Heart left ventricle (tissue), 13 donors: ENCODE results near the gene RYR3.

Experiments
- POLR2A ChIP-seq, 2 donors: fragments of 450-650 bp; IDR thresholded peaks; one replicate each; pipeline ENCODE4 v1.6.1; 2017; ENCODE audit warnings: antibody characterized with exemption in 2 of 2, mild to moderate bottlenecking in 2 of 2, moderate library complexity in 2 of 2
- TF ChIP-seq, protein P1 (sequence below), 12 donors: fragments of 200-600 bp; sonication (generic) in 4 of 12; IDR thresholded peaks; one replicate each; pipeline versions ENCODE4 v1.5.0 to v1.8.0; 2018 to 2022; ENCODE audit warnings: antibody characterized with exemption in 12 of 12, mild to moderate bottlenecking in 5 of 12
- donor health status: ischemic (EF 13 %, LVEDD 7.1; RV severe dilation, severe dysfunction).
- donor health status: DM: no; HTN: yes; CAD: no.
- donor health status: DM: no; HTN: no; CAD: no.
- donor health status: ischemic (EF 25% LVEDD 6.9; RV normal size, moderate dysfunction).
- donor health status: ischemic (EF 25% LVEDD 5.7; RV mildly dilated, moderate dysfunction).
- donor health status: ischemic (EF 35%, LVEDD 5.7; RV mildly dilated, moderate dysfunction).
- donor health status: nonischemic (EF 11% LVEDD 7.7; RV severe dilation, severe dysfunction).
- donor health status: DM: yes; HTN: yes; CAD: no.
- donor health status: PGD.
- donor health status: ischemic (EF 29% LVEDD 5.4; RV normal size, mild dysfunction).
- donor health status: nonischemic (EF 23%, LVEDD 6.1; RV moderate dilation, normal function).

- TF ChIP-seq, protein P1, sequence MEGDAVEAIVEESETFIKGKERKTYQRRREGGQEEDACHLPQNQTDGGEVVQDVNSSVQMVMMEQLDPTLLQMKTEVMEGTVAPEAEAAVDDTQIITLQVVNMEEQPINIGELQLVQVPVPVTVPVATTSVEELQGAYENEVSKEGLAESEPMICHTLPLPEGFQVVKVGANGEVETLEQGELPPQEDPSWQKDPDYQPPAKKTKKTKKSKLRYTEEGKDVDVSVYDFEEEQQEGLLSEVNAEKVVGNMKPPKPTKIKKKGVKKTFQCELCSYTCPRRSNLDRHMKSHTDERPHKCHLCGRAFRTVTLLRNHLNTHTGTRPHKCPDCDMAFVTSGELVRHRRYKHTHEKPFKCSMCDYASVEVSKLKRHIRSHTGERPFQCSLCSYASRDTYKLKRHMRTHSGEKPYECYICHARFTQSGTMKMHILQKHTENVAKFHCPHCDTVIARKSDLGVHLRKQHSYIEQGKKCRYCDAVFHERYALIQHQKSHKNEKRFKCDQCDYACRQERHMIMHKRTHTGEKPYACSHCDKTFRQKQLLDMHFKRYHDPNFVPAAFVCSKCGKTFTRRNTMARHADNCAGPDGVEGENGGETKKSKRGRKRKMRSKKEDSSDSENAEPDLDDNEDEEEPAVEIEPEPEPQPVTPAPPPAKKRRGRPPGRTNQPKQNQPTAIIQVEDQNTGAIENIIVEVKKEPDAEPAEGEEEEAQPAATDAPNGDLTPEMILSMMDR (IDR thresholded peaks at IDR 0.05), result no peak
- no peak for TF ChIP-seq POLR2A (IDR thresholded peaks at IDR 0.05)
These were observed 354.2 kb downstream of the RYR3 start for GRCh38 chr15:33664947-33665346.
